Hepatocyte (in vitro differentiated cells): Measurements from ENCODE around the gene STMN1. TPM values are rescaled to one million over a fixed set of nuclear protein-coding genes. Genes with fewer than 3 reads are reported as not detected.

ENCODE experiments used
- DNase-seq: peaks from one replicate; pipeline ENCODE4 v3.0.0-alpha.2; 2016; ENCODE audit warnings: low spot score
- H2AFZ ChIP-seq: fragments of 200-600 bp; sonication (generic); 2 replicates; pipeline ENCODE4 v1.6.0; 2016; ENCODE audit warnings: antibody characterized with exemption, mild to moderate bottlenecking
- H3K27ac ChIP-seq: fragments of 200-600 bp; sonication (generic); 2 replicates; pipeline ENCODE4 v1.5.1; 2016; ENCODE audit warnings: mild to moderate bottlenecking
- H3K27me3 ChIP-seq: fragments of 200-600 bp; sonication (generic); 2 replicates; pipeline ENCODE4 v1.6.1; 2016
- H3K36me3 ChIP-seq: fragments of 200-600 bp; sonication (generic); replicated peaks from 2 replicates; pipeline ENCODE4 v1.5.1; 2016; ENCODE audit warnings: low read depth; ENCODE audit not compliant: insufficient read depth
- H3K4me1 ChIP-seq: fragments of 200-600 bp; sonication (generic); 2 replicates; pipeline ENCODE4 v1.5.1; 2016; ENCODE audit warnings: mild to moderate bottlenecking, moderate library complexity; ENCODE audit not compliant: insufficient read depth
- H3K4me2 ChIP-seq: fragments of 200-600 bp; sonication (generic); 2 replicates; pipeline ENCODE4 v1.6.0; 2016
- H3K4me3 ChIP-seq: fragments of 200-600 bp; sonication (generic); 2 replicates; pipeline ENCODE4 v1.5.1; 2016; ENCODE audit warnings: mild to moderate bottlenecking
- H3K79me2 ChIP-seq: fragments of 200-600 bp; sonication (generic); 2 replicates; pipeline ENCODE4 v1.6.0; 2017; ENCODE audit warnings: mild to moderate bottlenecking
- H3K9me2 ChIP-seq: fragments of 200-600 bp; sonication (generic); replicated peaks from 2 replicates; pipeline ENCODE4 v1.6.0; 2017; ENCODE audit warnings: mild to moderate bottlenecking; ENCODE audit not compliant: insufficient read depth
- H3K9me3 ChIP-seq: fragments of 200-600 bp; sonication (generic); 2 replicates; pipeline ENCODE4 v1.5.1; 2016; ENCODE audit warnings: low read depth, mild to moderate bottlenecking
- H4K20me1 ChIP-seq: fragments of 200-600 bp; sonication (generic); 2 replicates; pipeline ENCODE4 v1.6.0; 2016; ENCODE audit warnings: mild to moderate bottlenecking; ENCODE audit not compliant: insufficient read depth, poor library complexity, severe bottlenecking
- CTCF ChIP-seq: fragments of 200-600 bp; sonication (generic); IDR thresholded peaks from 2 replicates; pipeline ENCODE4 v1.5.1; 2016; ENCODE audit warnings: antibody characterized with exemption, mild to moderate bottlenecking; ENCODE audit not compliant: poor library complexity
- EZH2 ChIP-seq: fragments of 200-600 bp; sonication (generic); IDR thresholded peaks from 2 replicates; pipeline ENCODE4 v1.6.1; 2016; ENCODE audit warnings: antibody characterized with exemption, mild to moderate bottlenecking, borderline replicate concordance
- EZH2phosphoT487 ChIP-seq: fragments of 200-600 bp; sonication (generic); IDR thresholded peaks from one replicate; pipeline ENCODE4 v1.6.1; 2018; ENCODE audit warnings: antibody characterized with exemption, mild to moderate bottlenecking, low read depth, moderate library complexity; ENCODE audit not compliant: unreplicated experiment, severe bottlenecking
- WGBS: methylation state at CpG from one replicate; pipeline ENCODE4 v1.1.6; 2016; ENCODE audit warnings: low lambda C conversion rate; ENCODE audit errors: missing lambda C conversion rate; 5-methylcytosine and 5-hydroxymethylcytosine counted together
- polyA plus RNA-seq: library from polyadenylated mRNA; unstranded; fragments of >200 nt; fragmentation: Nextera tagmentation; extraction: Ambion mirVana; gene quantifications from 2 replicates; pipeline ENCODE4 v1.2.1, GENCODE V29; 2016
- total RNA-seq: library from RNA; depleted of rRNA; stranded (reverse); fragments of >200 nt; gene quantifications from 2 replicates; pipeline ENCODE4 v1.2.3, GENCODE V29; 2014

The STMN1 gene
- total and polyA plus RNA-seq, 2 experiments from 2014 or later = 104 to 338 TPM

- Histone ChIP-seq H3K36me3 (no peaks in the 10 kb centered on the region), H3K4me2 (no peak overlapping the region), H3K27ac (no peak overlapping the region), H3K9me3 (no peaks in the 10 kb centered on the region), H4K20me1 (no peaks in the 10 kb centered on the region), H3K27me3 (no peaks in the 10 kb centered on the region), H3K4me3 (no peak overlapping the region), H2AFZ (no peak overlapping the region), H3K9me2 (no peaks in the 10 kb centered on the region), H3K79me2 (no peaks in the 10 kb centered on the region), H3K4me1 (no peaks in the 10 kb centered on the region)
- TF ChIP-seq CTCF = no peak
- TF ChIP-seq EZH2phosphoT487 = no peak
- no peak for TF ChIP-seq EZH2
- no peak for DNase-seq
- WGBS = 87% methylated on average over 5 of the region's 5 CpGs
Observed at GRCh38 chr1:25912076-25912831, 6.0 kb upstream of the STMN1 start.

GRCh38 chr1:25911162-25911561 is 4.9 kb upstream of the STMN1 start:
- no peaks in the 10 kb centered on the region for H3K9me2 ChIP-seq
- H3K4me1 ChIP-seq = no peaks in the 10 kb centered on the region
- no peaks in the 10 kb centered on the region for H4K20me1 ChIP-seq
- H3K4me2 ChIP-seq = no peak overlapping the region
- no peak overlapping the region for H3K4me3 ChIP-seq
- no peaks in the 10 kb centered on the region for H3K27me3 ChIP-seq
- no peak overlapping the region for H3K27ac ChIP-seq
- no peak for DNase-seq
- H3K9me3 ChIP-seq = no peaks in the 10 kb centered on the region
- H2AFZ ChIP-seq = no peak overlapping the region
- H3K36me3 ChIP-seq = no peaks in the 10 kb centered on the region
- no peaks in the 10 kb centered on the region for H3K79me2 ChIP-seq
- no peak for TF ChIP-seq EZH2phosphoT487
- TF ChIP-seq EZH2 = no peak
- no peak for TF ChIP-seq CTCF

- Histone ChIP-seq H3K4me1 (peaks cover 4% of the 10 kb centered on the region), H3K27me3 (no peaks in the 10 kb centered on the region), H3K4me2 (no peak overlapping the region), H3K36me3 (no peaks in the 10 kb centered on the region), H3K9me3 (no peaks in the 10 kb centered on the region), H3K27ac (no peak overlapping the region), H4K20me1 (no peaks in the 10 kb centered on the region), H3K79me2 (peaks cover 8% of the 10 kb centered on the region), H3K4me3 (no peak overlapping the region), H3K9me2 (no peaks in the 10 kb centered on the region), H2AFZ (no peak overlapping the region)
- DNase-seq = no peak
- WGBS = 77% methylated on average over 10 of the region's 10 CpGs
- TF ChIP-seq EZH2 = no peak
- no peak for TF ChIP-seq EZH2phosphoT487
Observed at GRCh38 chr1:25909040-25909439, 2.8 kb upstream of the STMN1 start.

GRCh38 chr1:25908161-25908560 is 1.9 kb upstream of the STMN1 start:
- Histone ChIP-seq H3K4me2 (no peak overlapping the region), H3K4me1 (peaks cover 13% of the 10 kb centered on the region), H3K79me2 (peaks cover 17% of the 10 kb centered on the region), H3K9me2 (no peaks in the 10 kb centered on the region), H3K4me3 (no peak overlapping the region), H3K9me3 (no peaks in the 10 kb centered on the region), H3K36me3 (no peaks in the 10 kb centered on the region), H2AFZ (no peak overlapping the region), H3K27me3 (no peaks in the 10 kb centered on the region), H3K27ac (no peak overlapping the region), H4K20me1 (no peaks in the 10 kb centered on the region)
- 72% methylated on average over 1 of the region's 1 CpG for WGBS
- no peak for DNase-seq
- TF ChIP-seq EZH2 = no peak
